ENCODE measurements around the gene PARD6B. TPM values are rescaled to one million over a fixed set of nuclear protein-coding genes. Genes with fewer than 3 reads are reported as not detected.

PARD6B gene
- total and polyA plus RNA-seq, 2 of the 13 experiments (the other 11 are each of a cell fraction or from before 2014, with no cell fraction given), result 6.9 to 22.2 TPM

DNA sequence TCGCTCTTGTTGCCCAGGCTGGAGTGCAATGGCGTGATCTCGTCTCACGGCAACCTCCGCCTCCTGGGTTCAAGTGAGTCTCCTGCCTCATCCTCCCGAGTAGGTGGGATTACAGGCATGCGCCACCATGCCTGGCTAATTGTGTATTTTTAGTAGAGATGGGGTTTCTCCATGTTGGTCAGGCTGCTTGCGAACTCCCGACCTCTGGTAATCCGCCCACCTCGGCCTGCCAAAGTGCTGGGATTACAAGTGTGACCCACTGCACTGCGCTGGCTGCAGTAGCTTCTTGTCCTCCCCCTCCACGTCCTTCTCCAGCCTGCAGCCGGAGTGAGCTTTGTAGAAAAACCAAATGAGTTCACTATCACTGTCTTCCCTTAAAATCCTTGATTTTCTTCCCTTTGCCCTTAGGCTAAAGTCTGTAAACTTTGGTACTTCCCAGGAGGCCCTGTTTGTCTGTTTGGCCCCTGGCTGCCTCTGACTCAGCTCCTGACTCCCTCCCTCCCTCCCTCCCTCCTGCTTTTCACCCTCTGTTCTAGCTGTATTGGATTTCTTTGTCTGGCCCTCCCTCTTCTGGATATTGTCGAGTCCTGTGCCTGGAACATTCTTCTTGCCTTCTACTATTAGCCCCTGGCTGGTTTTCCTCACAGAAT lies 12.9 kb downstream of the PARD6B start:
- in situ Hi-C loops (cut with HindIII; ENCODE audit: extremely low pct_ligation_motif_present, low pct_unique_long_range_greater_than_20kb), result loop anchor here (25.0 kb wide), 1 partner anchor 107 kb away; no protein-coding TSS in a partner anchor
- POLR2A ChIA-PET, result interaction anchor here (0.6 to 5.0 kb wide), 18 partner anchors 9 to 119 kb away, joined by 3 to 65 read pairs (median 4); partner anchors contain the start of gene PARD6B
- TF ChIP-seq, protein P1, sequence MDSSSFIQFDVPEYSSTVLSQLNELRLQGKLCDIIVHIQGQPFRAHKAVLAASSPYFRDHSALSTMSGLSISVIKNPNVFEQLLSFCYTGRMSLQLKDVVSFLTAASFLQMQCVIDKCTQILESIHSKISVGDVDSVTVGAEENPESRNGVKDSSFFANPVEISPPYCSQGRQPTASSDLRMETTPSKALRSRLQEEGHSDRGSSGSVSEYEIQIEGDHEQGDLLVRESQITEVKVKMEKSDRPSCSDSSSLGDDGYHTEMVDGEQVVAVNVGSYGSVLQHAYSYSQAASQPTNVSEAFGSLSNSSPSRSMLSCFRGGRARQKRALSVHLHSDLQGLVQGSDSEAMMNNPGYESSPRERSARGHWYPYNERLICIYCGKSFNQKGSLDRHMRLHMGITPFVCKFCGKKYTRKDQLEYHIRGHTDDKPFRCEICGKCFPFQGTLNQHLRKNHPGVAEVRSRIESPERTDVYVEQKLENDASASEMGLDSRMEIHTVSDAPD (CRISPR knock-in tag; IDR thresholded peaks at IDR 0.05), result peak; percentile 75; the same call in 1 of the 2 replicates
- TF ChIP-seq, protein P2, sequence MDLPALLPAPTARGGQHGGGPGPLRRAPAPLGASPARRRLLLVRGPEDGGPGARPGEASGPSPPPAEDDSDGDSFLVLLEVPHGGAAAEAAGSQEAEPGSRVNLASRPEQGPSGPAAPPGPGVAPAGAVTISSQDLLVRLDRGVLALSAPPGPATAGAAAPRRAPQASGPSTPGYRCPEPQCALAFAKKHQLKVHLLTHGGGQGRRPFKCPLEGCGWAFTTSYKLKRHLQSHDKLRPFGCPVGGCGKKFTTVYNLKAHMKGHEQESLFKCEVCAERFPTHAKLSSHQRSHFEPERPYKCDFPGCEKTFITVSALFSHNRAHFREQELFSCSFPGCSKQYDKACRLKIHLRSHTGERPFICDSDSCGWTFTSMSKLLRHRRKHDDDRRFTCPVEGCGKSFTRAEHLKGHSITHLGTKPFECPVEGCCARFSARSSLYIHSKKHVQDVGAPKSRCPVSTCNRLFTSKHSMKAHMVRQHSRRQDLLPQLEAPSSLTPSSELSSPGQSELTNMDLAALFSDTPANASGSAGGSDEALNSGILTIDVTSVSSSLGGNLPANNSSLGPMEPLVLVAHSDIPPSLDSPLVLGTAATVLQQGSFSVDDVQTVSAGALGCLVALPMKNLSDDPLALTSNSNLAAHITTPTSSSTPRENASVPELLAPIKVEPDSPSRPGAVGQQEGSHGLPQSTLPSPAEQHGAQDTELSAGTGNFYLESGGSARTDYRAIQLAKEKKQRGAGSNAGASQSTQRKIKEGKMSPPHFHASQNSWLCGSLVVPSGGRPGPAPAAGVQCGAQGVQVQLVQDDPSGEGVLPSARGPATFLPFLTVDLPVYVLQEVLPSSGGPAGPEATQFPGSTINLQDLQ (CRISPR knock-in tag; IDR thresholded peaks at IDR 0.05), result 0 out of 2 replicates have a peak, but pooled peaks have one; percentile 29
- TF ChIP-seq PITX1 (CRISPR knock-in tag; IDR thresholded peaks at IDR 0.05) (peak; percentile 89), ZSCAN29 (CRISPR knock-in tag; conservative IDR thresholded peaks at IDR 0.05) (no peak; the same call in 1 of the 2 replicates), MTF1 (CRISPR knock-in tag; IDR thresholded peaks at IDR 0.05) (no peak), ZNF33B (CRISPR knock-in tag; IDR thresholded peaks at IDR 0.05) (no peak), SALL1 (CRISPR knock-in tag; IDR thresholded peaks at IDR 0.05) (peak; percentile 96), CENPT (CRISPR knock-in tag; IDR thresholded peaks at IDR 0.05; ENCODE audit: low read depth) (no peak), ZNF383 (CRISPR knock-in tag; IDR thresholded peaks at IDR 0.05; ENCODE audit: borderline replicate concordance) (no peak), ZNF563 (CRISPR knock-in tag; IDR thresholded peaks at IDR 0.05) (peak; percentile 54; the same call in 1 of the 2 replicates), ZNF720 (CRISPR knock-in tag; IDR thresholded peaks at IDR 0.05) (0 out of 2 replicates have a peak, but pooled peaks have one; percentile 69)
- TF ChIP-seq, protein P3, sequence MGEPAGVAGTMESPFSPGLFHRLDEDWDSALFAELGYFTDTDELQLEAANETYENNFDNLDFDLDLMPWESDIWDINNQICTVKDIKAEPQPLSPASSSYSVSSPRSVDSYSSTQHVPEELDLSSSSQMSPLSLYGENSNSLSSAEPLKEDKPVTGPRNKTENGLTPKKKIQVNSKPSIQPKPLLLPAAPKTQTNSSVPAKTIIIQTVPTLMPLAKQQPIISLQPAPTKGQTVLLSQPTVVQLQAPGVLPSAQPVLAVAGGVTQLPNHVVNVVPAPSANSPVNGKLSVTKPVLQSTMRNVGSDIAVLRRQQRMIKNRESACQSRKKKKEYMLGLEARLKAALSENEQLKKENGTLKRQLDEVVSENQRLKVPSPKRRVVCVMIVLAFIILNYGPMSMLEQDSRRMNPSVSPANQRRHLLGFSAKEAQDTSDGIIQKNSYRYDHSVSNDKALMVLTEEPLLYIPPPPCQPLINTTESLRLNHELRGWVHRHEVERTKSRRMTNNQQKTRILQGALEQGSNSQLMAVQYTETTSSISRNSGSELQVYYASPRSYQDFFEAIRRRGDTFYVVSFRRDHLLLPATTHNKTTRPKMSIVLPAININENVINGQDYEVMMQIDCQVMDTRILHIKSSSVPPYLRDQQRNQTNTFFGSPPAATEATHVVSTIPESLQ (CRISPR knock-in tag; conservative IDR thresholded peaks at IDR 0.05), result peak; percentile 88; the same call in 1 of the 2 replicates
- TF ChIP-seq, protein P4, sequence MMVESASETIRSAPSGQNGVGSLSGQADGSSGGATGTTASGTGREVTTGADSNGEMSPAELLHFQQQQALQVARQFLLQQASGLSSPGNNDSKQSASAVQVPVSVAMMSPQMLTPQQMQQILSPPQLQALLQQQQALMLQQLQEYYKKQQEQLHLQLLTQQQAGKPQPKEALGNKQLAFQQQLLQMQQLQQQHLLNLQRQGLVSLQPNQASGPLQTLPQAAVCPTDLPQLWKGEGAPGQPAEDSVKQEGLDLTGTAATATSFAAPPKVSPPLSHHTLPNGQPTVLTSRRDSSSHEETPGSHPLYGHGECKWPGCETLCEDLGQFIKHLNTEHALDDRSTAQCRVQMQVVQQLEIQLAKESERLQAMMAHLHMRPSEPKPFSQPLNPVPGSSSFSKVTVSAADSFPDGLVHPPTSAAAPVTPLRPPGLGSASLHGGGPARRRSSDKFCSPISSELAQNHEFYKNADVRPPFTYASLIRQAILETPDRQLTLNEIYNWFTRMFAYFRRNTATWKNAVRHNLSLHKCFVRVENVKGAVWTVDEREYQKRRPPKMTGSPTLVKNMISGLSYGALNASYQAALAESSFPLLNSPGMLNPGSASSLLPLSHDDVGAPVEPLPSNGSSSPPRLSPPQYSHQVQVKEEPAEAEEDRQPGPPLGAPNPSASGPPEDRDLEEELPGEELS (CRISPR knock-in tag; IDR thresholded peaks at IDR 0.05), result peak; percentile 85

More for the DNA sequence above, 12.9 kb downstream of the PARD6B start:
- Histone ChIP-seq H3K4me2 (ENCODE audit: low read depth, low read length) (peak overlapping the region; percentile 62), H3K4me1 (ENCODE audit: insufficient read depth, low read length) (peaks cover 92% of the 10 kb centered on the region), H3K27ac (ENCODE audit: extremely low read length, insufficient read depth, low read length) (peak overlapping the region; percentile 81), H3K4me3 (replicated peaks in 1 of 3; ENCODE audit: insufficient read depth in 1 of 3, low read depth in 2 of 3, low read length in 3 of 3) (peak overlapping the region in 2 of 3 experiments; percentile 7 to 39; a peak in 4 of 6 replicates), H2AFZ (ENCODE audit: low read length) (no peak overlapping the region), H3K27me3 (ENCODE audit: control insufficient read depth in 1 of 2, insufficient read depth in 2 of 2, low read length in 2 of 2) (no peaks in the 10 kb centered on the region), H3K79me2 (ENCODE audit: insufficient read depth, low read length) (peaks cover 68% of the 10 kb centered on the region), H3K9me3 (ENCODE audit: low read length) (no peaks in the 10 kb centered on the region), H3K9ac (ENCODE audit: insufficient read depth, low read depth, low read length) (peak overlapping the region; percentile 46; the same call in 1 of the 2 replicates), H3K36me3 (replicated peaks in 1 of 2; ENCODE audit: control insufficient read depth in 1 of 2, insufficient read depth in 2 of 2, low read length in 2 of 2) (peaks cover 0 to 13% of the 10 kb centered on the region in 2 experiments; a peak in 4 of 5 replicates), H4K20me1 (ENCODE audit: insufficient read depth, low read length) (no peaks in the 10 kb centered on the region)
- peak; percentile 96 for DNase-seq (ENCODE audit: low spot score)
- intact Hi-C loops (cut with micrococcal nuclease; ENCODE audit: unreplicated experiment), result loop anchor here (1.0 to 5.0 kb wide), 3 partner anchors 13 to 81 kb away; partner anchors contain the start of gene PARD6B
- 45% methylated on average over 15 of the region's 15 CpGs for WGBS (ENCODE audit: low lambda C conversion rate)
- CTCF ChIA-PET (ENCODE audit: low intra/inter-chr PET ratio, low total read pairs), result interaction anchor here (0.8 to 1.7 kb wide), 3 partner anchors 13 to 118 kb away, joined by 4 to 11 read pairs (median 4); partner anchors contain the start of gene PARD6B
- no TSS peak for BruUV-seq (replicated peaks)
- peak; percentile 44 for FAIRE-seq
- peak; percentile 93 for ATAC-seq

All from HepG2 (cell line).